ENCODE results near the gene ZNF70. TPM values are rescaled to one million over a fixed set of nuclear protein-coding genes. Genes with fewer than 3 reads are reported as not detected.

ZNF70 gene
- total RNA-seq, 1 experiment from 2014 or later: 9.7 TPM

DNA sequence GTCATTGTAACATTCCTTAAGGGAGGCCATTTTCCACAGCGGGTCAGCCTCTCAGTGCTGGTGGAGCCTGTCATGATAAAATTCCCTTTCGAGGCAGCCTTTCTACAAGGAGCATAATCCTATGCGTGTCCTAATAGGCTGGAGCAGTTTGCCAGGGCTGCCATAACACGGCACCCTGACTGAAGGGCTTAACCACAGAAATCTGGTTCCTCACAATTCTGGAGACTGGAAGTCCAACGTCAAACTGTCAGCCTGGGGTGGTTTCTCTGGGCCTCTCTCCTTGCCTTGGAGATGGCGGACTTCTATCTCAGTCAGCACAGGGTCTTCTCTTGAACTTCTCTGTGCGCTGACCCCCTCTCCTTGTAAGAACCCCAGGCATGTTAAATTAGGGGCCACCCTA, 61.5 kb downstream of the ZNF70 start:
- TF ChIP-seq, protein P1, sequence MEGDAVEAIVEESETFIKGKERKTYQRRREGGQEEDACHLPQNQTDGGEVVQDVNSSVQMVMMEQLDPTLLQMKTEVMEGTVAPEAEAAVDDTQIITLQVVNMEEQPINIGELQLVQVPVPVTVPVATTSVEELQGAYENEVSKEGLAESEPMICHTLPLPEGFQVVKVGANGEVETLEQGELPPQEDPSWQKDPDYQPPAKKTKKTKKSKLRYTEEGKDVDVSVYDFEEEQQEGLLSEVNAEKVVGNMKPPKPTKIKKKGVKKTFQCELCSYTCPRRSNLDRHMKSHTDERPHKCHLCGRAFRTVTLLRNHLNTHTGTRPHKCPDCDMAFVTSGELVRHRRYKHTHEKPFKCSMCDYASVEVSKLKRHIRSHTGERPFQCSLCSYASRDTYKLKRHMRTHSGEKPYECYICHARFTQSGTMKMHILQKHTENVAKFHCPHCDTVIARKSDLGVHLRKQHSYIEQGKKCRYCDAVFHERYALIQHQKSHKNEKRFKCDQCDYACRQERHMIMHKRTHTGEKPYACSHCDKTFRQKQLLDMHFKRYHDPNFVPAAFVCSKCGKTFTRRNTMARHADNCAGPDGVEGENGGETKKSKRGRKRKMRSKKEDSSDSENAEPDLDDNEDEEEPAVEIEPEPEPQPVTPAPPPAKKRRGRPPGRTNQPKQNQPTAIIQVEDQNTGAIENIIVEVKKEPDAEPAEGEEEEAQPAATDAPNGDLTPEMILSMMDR (conservative IDR thresholded peaks at IDR 0.05; ENCODE audit: low read depth, low read length): no peak
- no peak for TF ChIP-seq EZH2 (IDR thresholded peaks at IDR 0.05; ENCODE audit: borderline replicate concordance, low read depth, low read length, poor library complexity, severe bottlenecking)
- Histone ChIP-seq H3K4me1 (ENCODE audit: insufficient read depth, low read length, poor library complexity, severe bottlenecking) (no peaks in the 10 kb centered on the region), H3K4me3 (ENCODE audit: low read depth, low read length, poor library complexity, severe bottlenecking) (no peak overlapping the region), H3K27me3 (replicated peaks; ENCODE audit: insufficient read depth, low read depth, low read length, poor library complexity) (no peaks in the 10 kb centered on the region), H3K27ac (ENCODE audit: low read depth, low read length, poor library complexity, severe bottlenecking) (no peak overlapping the region), H3K36me3 (ENCODE audit: insufficient read depth, low read length, poor library complexity, severe bottlenecking) (peaks cover 8% of the 10 kb centered on the region), H3K9me3 (ENCODE audit: low read depth, low read length, poor library complexity, severe bottlenecking) (no peaks in the 10 kb centered on the region)
- intact Hi-C loops (cut with micrococcal nuclease; ENCODE audit: unreplicated experiment): no loop called here
- no TSS peak for BruUV-seq (replicated peaks)
- POLR2A ChIA-PET (ENCODE audit: low non-redundant PET): no interaction called here
- CTCF ChIA-PET: no interaction called here
- DNase-seq (ENCODE audit: low spot score): no peak

Other genes with a start within 250 kb of the ZNF70 start
- gene IGLL1, start 170.8 kb downstream of the ZNF70 start, total RNA-seq (2021): not detected in 2 replicates
- gene DRICH1, start 118.8 kb downstream of the ZNF70 start, total RNA-seq (2021): 0.45 and 0.79 TPM in 2 replicates
- not detected in 2 replicates for gene RGL4, start 60.1 kb downstream of the ZNF70 start, total RNA-seq (2021)
- 0.74 and 0.88 TPM in 2 replicates for gene VPREB3, start 3.3 kb upstream of the ZNF70 start, total RNA-seq (2021)
- 2.0 and 2.2 TPM in 2 replicates for gene C22orf15, start 11.9 kb upstream of the ZNF70 start, total RNA-seq (2021)
- gene CHCHD10, start 16.9 kb upstream of the ZNF70 start, total RNA-seq (2021): 117 and 128 TPM in 2 replicates
- gene MMP11, start 21.7 kb upstream of the ZNF70 start, total RNA-seq (2021): 5.1 and 6.8 TPM in 2 replicates
- gene SMARCB1, start 35.9 kb upstream of the ZNF70 start, total RNA-seq (2021): 172 and 176 TPM in 2 replicates
- gene DERL3, start 87.9 kb upstream of the ZNF70 start, total RNA-seq (2021): 1.5 and 2.0 TPM in 2 replicates
- gene SLC2A11, start 106.8 kb upstream of the ZNF70 start, total RNA-seq (2021): 4.9 and 6.2 TPM in 2 replicates
- gene MIF, start 143.3 kb upstream of the ZNF70 start, total RNA-seq (2021): 802 and 864 TPM in 2 replicates
- 0.54 and 0.76 TPM in 2 replicates for gene GSTT2B, start 210.1 kb upstream of the ZNF70 start, total RNA-seq (2021)
- not detected in 2 replicates for gene DDTL, start 215.8 kb upstream of the ZNF70 start, total RNA-seq (2021)
- 102 and 108 TPM in 2 replicates for gene DDT, start 223.3 kb upstream of the ZNF70 start, total RNA-seq (2021)
- not detected in 2 replicates for gene GSTT2, start 229.0 kb upstream of the ZNF70 start, total RNA-seq (2021)

Data from A673 (cell line).